A673 (cell line): ENCODE measurements around the gene SPATA3. TPM values are rescaled to one million over a fixed set of nuclear protein-coding genes. Genes with fewer than 3 reads are reported as not detected.
A peak's percentile ranks its signal among the peaks of the same experiment; 100 is the strongest.

ENCODE experiments used
- BruUV-seq: library from RNA; stranded (reverse); fragments of 400-500 nt; replicated peaks from 2 replicates; lab custom pipeline; 2021; lab: Mats Ljungman, UMichigan
- CTCF ChIA-PET: fragments of 300-600 bp; sonication (Branson Sonifier 250); formaldehyde crosslinking; loops from one replicate; lab custom pipeline; 2022; ENCODE audit warnings: antibody characterized with exemption; lab: Charles Lee
- POLR2A ChIA-PET: fragments of 300-600 bp; sonication (Branson Sonifier 250); formaldehyde crosslinking; loops from one replicate; lab custom pipeline; 2022; ENCODE audit warnings: antibody characterized with exemption; ENCODE audit not compliant: low non-redundant PET; lab: Charles Lee
- DNase-seq: peaks from one replicate; pipeline ENCODE4 v3.0.0-alpha.2; 2015; ENCODE audit warnings: low spot score
- H3K27ac ChIP-seq: fragments of 200-600 bp; sonication (generic); 2 replicates; pipeline ENCODE4 v1.5.1; 2016; ENCODE audit warnings: mixed run types, low read depth, mild to moderate bottlenecking, mixed read lengths, antibody characterized with exemption, low read length; ENCODE audit not compliant: poor library complexity, severe bottlenecking
- H3K27me3 ChIP-seq: fragments of 200-600 bp; sonication (generic); replicated peaks from 2 replicates; pipeline ENCODE4 v1.6.1; 2017; ENCODE audit warnings: mixed run types, low read depth, mild to moderate bottlenecking, mixed read lengths, antibody characterized with exemption, low read length; ENCODE audit not compliant: insufficient read depth, poor library complexity
- H3K36me3 ChIP-seq: fragments of 200-600 bp; sonication (generic); 2 replicates; pipeline ENCODE4 v1.6.1; 2016; ENCODE audit warnings: mixed run types, mild to moderate bottlenecking, mixed read lengths, antibody characterized with exemption, low read length; ENCODE audit not compliant: insufficient read depth, poor library complexity, severe bottlenecking
- H3K4me1 ChIP-seq: fragments of 200-600 bp; sonication (generic); 2 replicates; pipeline ENCODE4 v1.6.1; 2017; ENCODE audit warnings: mixed run types, mild to moderate bottlenecking, mixed read lengths, antibody characterized with exemption, low read length; ENCODE audit not compliant: insufficient read depth, poor library complexity, severe bottlenecking
- H3K4me3 ChIP-seq: fragments of 200-600 bp; sonication (generic); 2 replicates; pipeline ENCODE4 v1.5.1; 2016; ENCODE audit warnings: low read depth, mixed run types, mild to moderate bottlenecking, mixed read lengths, low read length; ENCODE audit not compliant: poor library complexity, severe bottlenecking
- H3K9me3 ChIP-seq: fragments of 200-600 bp; sonication (generic); 2 replicates; pipeline ENCODE4 v1.6.1; 2016; ENCODE audit warnings: mixed run types, low read depth, mild to moderate bottlenecking, mixed read lengths, antibody characterized with exemption, low read length; ENCODE audit not compliant: poor library complexity, severe bottlenecking
- EZH2 ChIP-seq: fragments of 200-600 bp; sonication (generic); IDR thresholded peaks from 2 replicates; pipeline ENCODE4 v1.6.1; 2017; ENCODE audit warnings: borderline replicate concordance, low read depth, mild to moderate bottlenecking, mixed read lengths, antibody characterized with exemption, low read length; ENCODE audit not compliant: poor library complexity, severe bottlenecking
- intact Hi-C: fragments of 100-400 bp; cut with micrococcal nuclease; formaldehyde crosslinking; loops from one replicate; pipeline ENCODE4 v1.10.0; 2022; ENCODE audit not compliant: unreplicated experiment
- total RNA-seq: library from RNA; stranded (reverse); gene quantifications from 2 replicates; pipeline ENCODE4 v1.2.3, GENCODE V29; 2021
- TF ChIP-seq, protein P1 (sequence below): fragments of 300-800, 200-600 bp; sonication (generic); conservative IDR thresholded peaks from 2 replicates; pipeline ENCODE4 v1.5.1; 2017; ENCODE audit warnings: low read depth, mild to moderate bottlenecking, antibody characterized with exemption, low read length, moderate library complexity, mixed read lengths

SPATA3 gene
- total RNA-seq, 1 experiment from 2014 or later, result not detected

DNA sequence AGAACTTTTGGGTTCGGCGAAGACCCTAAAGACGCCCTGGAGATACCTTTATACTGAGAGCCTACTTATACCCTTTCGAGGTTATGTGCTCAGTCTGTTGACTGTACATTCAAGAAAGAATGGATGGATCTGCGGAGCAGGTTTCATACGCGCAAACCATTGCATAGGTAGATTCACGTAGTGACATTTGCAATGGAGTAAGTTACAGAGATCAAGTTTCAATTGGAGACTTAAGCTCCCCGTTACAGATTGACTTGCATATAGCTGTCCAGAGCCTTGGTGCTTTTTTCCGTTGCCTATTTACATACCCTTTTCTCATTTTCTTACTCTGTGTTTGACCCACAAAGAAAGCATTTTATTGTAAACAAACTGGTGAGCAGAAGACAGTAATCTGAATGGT, 61.7 kb downstream of the SPATA3 start:
- H3K27me3 ChIP-seq, result no peaks in the 10 kb centered on the region
- TF ChIP-seq, protein P1, sequence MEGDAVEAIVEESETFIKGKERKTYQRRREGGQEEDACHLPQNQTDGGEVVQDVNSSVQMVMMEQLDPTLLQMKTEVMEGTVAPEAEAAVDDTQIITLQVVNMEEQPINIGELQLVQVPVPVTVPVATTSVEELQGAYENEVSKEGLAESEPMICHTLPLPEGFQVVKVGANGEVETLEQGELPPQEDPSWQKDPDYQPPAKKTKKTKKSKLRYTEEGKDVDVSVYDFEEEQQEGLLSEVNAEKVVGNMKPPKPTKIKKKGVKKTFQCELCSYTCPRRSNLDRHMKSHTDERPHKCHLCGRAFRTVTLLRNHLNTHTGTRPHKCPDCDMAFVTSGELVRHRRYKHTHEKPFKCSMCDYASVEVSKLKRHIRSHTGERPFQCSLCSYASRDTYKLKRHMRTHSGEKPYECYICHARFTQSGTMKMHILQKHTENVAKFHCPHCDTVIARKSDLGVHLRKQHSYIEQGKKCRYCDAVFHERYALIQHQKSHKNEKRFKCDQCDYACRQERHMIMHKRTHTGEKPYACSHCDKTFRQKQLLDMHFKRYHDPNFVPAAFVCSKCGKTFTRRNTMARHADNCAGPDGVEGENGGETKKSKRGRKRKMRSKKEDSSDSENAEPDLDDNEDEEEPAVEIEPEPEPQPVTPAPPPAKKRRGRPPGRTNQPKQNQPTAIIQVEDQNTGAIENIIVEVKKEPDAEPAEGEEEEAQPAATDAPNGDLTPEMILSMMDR, result no peak
- TF ChIP-seq EZH2, result no peak
- no TSS peak for BruUV-seq
- H3K9me3 ChIP-seq, result no peaks in the 10 kb centered on the region
- H3K4me3 ChIP-seq, result peak overlapping the region; percentile 99
- intact Hi-C loops, result no loop called here
- DNase-seq, result no peak
- ChIA-PET CTCF (no interaction called here), POLR2A (no interaction called here)
- peak overlapping the region; percentile 98 for H3K27ac ChIP-seq
- H3K4me1 ChIP-seq, result peaks cover 22% of the 10 kb centered on the region
- peaks cover 16% of the 10 kb centered on the region for H3K36me3 ChIP-seq

Other genes starting within 250 kb of the SPATA3 start
- gene ITM2C, start 131.2 kb upstream of the SPATA3 start, total RNA-seq, result 283 and 293 TPM in 2 replicates
- gene GPR55, start 70.9 kb upstream of the SPATA3 start, total RNA-seq, result 0.19 TPM in 1 of 2 replicates, not detected in the other
- gene C2orf72, start 41.4 kb downstream of the SPATA3 start, total RNA-seq, result not detected in 2 replicates
- gene PSMD1, start 60.7 kb downstream of the SPATA3 start, total RNA-seq, result 230 and 245 TPM in 2 replicates
- gene HTR2B, start 128.9 kb downstream of the SPATA3 start, total RNA-seq, result not detected in 2 replicates
- 14.3 and 14.9 TPM in 2 replicates for gene ARMC9, start 202.5 kb downstream of the SPATA3 start, total RNA-seq